LNCaP clone FGC (cell line): ENCODE measurements around the gene POU2F3.
A peak's percentile ranks its signal among the peaks of the same experiment; 100 is the strongest.

Experiments used
- DNase-seq: peaks from one replicate; pipeline ENCODE4 v3.0.0-alpha.2; 2011; ENCODE audit warnings: low read depth
- H3K4me3 ChIP-seq: 2 replicates; pipeline ENCODE4 v1.5.1; 2011; ENCODE audit warnings: mild to moderate bottlenecking, low read depth, low read length, control low read depth
- TF ChIP-seq, protein P1 (sequence below): IDR thresholded peaks from 2 replicates; pipeline ENCODE4 v1.5.1; 2012; ENCODE audit warnings: mild to moderate bottlenecking; ENCODE audit not compliant: control insufficient read depth, insufficient read depth; ENCODE audit errors: extremely low read depth

Gene POU2F3

DNA sequence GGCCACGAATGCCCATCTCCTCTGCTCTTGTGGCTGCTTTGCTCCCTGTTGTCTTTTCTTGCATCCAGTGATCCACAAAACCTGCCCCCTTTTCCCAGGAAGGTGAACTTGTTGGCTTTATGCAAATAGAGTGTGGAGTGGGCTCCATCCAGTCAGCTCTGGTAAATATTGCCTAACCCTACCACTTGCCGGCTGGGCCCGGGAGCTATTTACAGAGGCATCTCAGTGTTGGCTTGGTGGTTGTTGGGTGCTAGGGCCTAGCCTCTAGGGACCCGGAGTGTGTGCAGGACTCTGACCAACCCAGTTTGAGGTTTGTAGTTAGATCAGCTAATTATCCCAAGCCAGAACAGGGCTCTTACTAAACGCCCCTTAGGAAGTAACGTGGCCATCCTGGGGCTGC lies 44.3 kb downstream of the POU2F3 start:
- TF ChIP-seq, protein P1, sequence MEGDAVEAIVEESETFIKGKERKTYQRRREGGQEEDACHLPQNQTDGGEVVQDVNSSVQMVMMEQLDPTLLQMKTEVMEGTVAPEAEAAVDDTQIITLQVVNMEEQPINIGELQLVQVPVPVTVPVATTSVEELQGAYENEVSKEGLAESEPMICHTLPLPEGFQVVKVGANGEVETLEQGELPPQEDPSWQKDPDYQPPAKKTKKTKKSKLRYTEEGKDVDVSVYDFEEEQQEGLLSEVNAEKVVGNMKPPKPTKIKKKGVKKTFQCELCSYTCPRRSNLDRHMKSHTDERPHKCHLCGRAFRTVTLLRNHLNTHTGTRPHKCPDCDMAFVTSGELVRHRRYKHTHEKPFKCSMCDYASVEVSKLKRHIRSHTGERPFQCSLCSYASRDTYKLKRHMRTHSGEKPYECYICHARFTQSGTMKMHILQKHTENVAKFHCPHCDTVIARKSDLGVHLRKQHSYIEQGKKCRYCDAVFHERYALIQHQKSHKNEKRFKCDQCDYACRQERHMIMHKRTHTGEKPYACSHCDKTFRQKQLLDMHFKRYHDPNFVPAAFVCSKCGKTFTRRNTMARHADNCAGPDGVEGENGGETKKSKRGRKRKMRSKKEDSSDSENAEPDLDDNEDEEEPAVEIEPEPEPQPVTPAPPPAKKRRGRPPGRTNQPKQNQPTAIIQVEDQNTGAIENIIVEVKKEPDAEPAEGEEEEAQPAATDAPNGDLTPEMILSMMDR = no peak
- no peak for DNase-seq
- H3K4me3 ChIP-seq = no peak overlapping the region

DNA sequence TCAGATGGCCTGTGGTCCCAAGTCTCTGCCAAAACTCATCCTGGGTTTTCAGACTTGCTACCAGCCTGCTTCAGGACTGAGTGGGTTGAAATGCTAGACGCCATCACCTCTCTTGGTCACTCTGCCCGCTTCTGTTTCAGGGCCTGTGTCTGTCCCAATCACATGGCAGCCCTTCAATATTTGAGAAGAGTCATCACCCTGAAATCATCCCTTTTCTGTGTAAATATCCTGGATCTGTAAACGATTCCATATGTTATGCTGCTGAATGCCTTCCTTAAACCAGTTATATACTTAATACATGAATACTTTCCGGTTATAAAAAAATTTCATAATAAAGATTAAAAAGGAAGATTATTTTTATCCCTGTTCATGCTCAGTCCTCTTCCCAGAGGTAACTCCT lies 45.3 kb downstream of the POU2F3 start:
- TF ChIP-seq, protein P1 = no peak
- H3K4me3 ChIP-seq = no peak overlapping the region
- peak; percentile 67 for DNase-seq

- TF ChIP-seq, protein P1 = no peak
- H3K4me3 ChIP-seq = no peak overlapping the region
- no peak for DNase-seq
These were observed 48.1 kb downstream of the POU2F3 start for GRCh38 chr11:120288021-120288420.

DNA sequence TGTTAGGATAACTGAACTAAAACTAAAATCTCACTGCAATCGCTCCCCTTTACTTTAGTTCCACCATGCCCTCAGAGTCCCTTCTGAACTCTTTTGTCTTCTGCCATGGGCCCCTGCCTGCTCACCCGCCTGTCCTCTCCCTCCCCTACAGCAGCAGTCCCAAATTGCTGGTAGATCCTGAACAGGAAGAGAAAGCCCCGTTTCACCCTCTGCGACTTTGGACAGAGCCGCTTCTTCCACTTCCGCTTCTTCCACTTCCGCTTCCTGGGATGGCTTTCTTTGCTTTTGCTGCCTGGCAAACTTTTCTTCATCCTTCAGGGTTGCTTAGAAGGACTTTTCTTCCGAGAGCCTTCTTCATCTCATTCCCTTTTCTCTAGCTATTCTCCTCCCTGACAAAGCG lies 49.5 kb downstream of the POU2F3 start:
- TF ChIP-seq, protein P1 = no peak
- no peak for DNase-seq
- no peak overlapping the region for H3K4me3 ChIP-seq

DNA sequence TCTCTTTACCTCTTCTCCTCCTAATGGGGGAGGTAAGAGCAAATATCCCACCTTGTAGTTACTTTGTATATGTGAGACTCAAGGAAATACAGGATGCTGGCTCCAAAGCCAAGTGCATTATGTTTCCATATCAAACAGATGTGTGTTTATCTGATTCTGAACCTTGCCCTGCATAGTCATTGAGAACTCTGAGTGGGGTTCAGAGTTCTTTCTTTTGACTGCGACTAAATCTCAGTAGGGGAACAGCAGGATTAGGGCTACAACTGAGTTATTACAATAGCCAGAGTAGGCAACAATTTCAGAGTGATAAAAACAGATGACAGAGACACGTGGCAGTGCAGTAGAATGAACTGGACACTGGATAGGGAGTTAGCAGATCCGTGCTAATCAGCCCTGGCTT lies 51.0 kb downstream of the POU2F3 start:
- DNase-seq = no peak
- no peak overlapping the region for H3K4me3 ChIP-seq
- TF ChIP-seq, protein P1 = no peak

DNA sequence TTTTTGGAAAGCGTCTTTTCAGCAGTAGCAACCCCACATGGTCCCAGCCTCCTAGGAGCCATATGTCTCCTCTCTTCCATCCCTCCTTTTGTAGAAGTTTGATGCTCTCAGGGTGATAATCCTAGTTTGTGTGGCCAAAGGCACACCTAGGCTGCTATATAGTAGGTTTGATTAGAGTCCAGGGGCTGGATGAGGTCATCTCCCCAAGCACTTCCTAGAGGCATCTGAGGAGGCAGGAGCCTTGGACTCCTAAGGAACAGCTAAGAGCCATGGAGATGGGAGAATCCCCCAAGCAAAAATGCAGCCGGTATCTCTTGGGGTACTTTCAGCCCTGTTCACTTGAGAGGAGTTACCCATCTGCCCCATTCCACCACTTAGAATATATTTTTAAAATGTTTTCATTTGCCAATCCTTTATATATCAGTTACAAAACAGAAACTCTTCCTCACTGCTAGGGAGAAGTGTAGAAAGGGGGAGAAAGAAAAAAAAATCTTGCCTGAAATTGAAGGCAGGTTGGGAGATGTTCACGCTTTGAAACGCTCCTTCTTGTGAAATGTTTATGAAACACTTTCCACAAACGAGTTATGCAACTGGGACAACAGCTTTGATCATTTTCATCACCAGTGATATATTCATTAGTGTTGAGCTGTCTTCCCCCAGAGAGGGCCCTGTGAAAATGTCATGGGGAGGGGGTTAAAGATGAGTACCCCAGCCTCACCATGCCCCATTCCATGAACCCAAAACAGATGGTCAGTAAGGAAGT lies 53.3 kb downstream of the POU2F3 start:
- no peak for DNase-seq
- TF ChIP-seq, protein P1 = no peak
- no peak overlapping the region for H3K4me3 ChIP-seq

- TF ChIP-seq, protein P1 = no peak
- no peak for DNase-seq
- H3K4me3 ChIP-seq = no peak overlapping the region
These were observed 54.2 kb downstream of the POU2F3 start for GRCh38 chr11:120294096-120294495.
